Measurements from ENCODE around the gene SMIM36.
"Not testable (repeated sequence)": the region's sequence is repeated elsewhere in the genome, so short reads cannot be mapped to it uniquely, and the experiment has no call there.

Gene SMIM36

DNA sequence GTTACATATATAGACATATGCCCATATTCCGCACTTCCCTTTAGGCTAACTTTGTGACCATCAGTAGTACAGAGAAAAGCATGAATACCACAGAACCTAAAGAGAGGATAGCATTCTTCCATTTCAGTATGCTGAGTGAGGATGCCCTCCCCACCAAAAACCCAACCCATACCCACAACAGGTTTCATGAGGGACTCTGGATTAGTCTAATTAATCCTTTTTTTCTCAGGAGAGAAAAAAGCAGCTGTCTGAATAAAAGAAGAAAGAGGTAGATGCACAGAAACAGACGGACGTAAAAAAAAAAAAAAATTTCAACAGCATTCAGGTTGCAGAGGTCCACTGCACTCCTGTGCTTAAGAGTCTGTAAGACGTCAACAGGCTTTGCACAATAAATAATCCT is 96.3 kb downstream of the SMIM36 start:
- Histone ChIP-seq H3K27me3 (ENCODE audit: insufficient read depth, low read length) (no peaks in the 10 kb centered on the region), H2AFZ (ENCODE audit: low read length, unreplicated experiment) (no peak overlapping the region), H3K79me2 (ENCODE audit: control insufficient read depth, insufficient read depth, low read length, unreplicated experiment) (peaks cover 51% of the 10 kb centered on the region), H3K4me3 (ENCODE audit: low read depth, low read length) (no peak overlapping the region), H3K27ac (ENCODE audit: low read depth, low read length) (no peak overlapping the region), H3K36me3 (ENCODE audit: insufficient read depth, low read length) (peaks cover 41% of the 10 kb centered on the region), H3K4me1 (ENCODE audit: control insufficient read depth, insufficient read depth, low read length, unreplicated experiment) (peaks cover 19% of the 10 kb centered on the region)

DNA sequence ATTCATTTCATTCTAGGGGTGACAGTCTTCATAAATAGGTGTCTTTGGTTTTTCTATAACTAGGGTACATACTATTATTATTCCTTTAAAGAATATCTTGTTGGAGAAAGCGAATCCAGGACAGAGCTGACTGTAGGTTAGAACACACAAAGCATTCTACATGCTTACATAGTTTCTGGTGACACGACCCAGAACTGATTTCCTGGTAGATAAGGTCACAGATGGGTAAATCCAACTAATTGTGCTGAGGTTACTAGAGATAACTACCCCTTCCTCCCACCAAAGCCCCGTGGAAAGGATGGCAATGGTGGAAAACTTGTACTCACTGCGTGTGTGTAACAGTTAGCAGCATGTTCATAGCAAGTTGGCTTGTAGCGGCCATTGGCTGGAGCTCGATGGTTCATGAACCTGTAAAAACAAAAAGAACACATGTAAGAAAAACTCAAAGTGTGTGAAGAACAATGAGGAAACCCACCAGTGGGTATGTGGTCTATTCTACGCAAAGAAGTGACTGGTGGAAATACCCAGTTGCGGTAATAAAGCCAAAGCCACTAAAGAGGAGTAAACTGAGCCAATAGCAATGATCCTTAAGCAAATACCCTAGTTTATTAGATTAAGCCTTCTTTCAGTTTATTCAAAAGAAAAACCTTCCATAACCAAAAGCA is 97.3 kb downstream of the SMIM36 start:
- Histone ChIP-seq H3K36me3 (ENCODE audit: insufficient read depth, low read length) (peaks cover 46% of the 10 kb centered on the region), H3K79me2 (ENCODE audit: control insufficient read depth, insufficient read depth, low read length, unreplicated experiment) (peaks cover 40% of the 10 kb centered on the region), H3K4me1 (ENCODE audit: control insufficient read depth, insufficient read depth, low read length, unreplicated experiment) (peaks cover 16% of the 10 kb centered on the region), H3K27ac (ENCODE audit: low read depth, low read length) (no peak overlapping the region), H3K4me3 (ENCODE audit: low read depth, low read length) (no peak overlapping the region), H2AFZ (ENCODE audit: low read length, unreplicated experiment) (no peak overlapping the region), H3K27me3 (ENCODE audit: insufficient read depth, low read length) (no peaks in the 10 kb centered on the region)

DNA sequence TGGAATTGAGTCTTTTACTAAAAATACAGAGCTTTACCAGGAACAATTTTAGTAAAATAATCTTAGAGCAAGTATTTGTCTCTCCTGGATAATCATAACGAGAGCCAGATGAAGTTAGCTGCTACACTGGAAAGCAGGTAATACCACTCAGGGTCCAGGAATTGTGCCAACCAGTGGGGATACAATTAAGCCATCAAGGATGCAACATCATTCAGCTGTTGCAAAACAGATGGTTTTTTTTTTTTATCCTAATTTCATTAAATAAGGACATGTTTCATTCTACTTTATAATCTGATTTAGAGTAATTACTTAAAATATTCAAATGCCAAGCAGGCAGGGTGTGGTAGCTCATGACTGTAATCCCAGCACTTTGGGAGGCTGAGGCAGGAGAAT is 99.8 kb downstream of the SMIM36 start:
- Histone ChIP-seq H3K36me3 (ENCODE audit: insufficient read depth, low read length) (peaks cover 53% of the 10 kb centered on the region), H3K79me2 (ENCODE audit: control insufficient read depth, insufficient read depth, low read length, unreplicated experiment) (peaks cover 21% of the 10 kb centered on the region), H3K27me3 (ENCODE audit: insufficient read depth, low read length) (no peaks in the 10 kb centered on the region), H3K27ac (ENCODE audit: low read depth, low read length) (peak overlapping the region; percentile 39; the same call in 1 of the 2 replicates), H3K4me3 (ENCODE audit: low read depth, low read length) (no peak overlapping the region), H2AFZ (ENCODE audit: low read length, unreplicated experiment) (no peak overlapping the region), H3K4me1 (ENCODE audit: control insufficient read depth, insufficient read depth, low read length, unreplicated experiment) (peaks cover 16% of the 10 kb centered on the region)

DNA sequence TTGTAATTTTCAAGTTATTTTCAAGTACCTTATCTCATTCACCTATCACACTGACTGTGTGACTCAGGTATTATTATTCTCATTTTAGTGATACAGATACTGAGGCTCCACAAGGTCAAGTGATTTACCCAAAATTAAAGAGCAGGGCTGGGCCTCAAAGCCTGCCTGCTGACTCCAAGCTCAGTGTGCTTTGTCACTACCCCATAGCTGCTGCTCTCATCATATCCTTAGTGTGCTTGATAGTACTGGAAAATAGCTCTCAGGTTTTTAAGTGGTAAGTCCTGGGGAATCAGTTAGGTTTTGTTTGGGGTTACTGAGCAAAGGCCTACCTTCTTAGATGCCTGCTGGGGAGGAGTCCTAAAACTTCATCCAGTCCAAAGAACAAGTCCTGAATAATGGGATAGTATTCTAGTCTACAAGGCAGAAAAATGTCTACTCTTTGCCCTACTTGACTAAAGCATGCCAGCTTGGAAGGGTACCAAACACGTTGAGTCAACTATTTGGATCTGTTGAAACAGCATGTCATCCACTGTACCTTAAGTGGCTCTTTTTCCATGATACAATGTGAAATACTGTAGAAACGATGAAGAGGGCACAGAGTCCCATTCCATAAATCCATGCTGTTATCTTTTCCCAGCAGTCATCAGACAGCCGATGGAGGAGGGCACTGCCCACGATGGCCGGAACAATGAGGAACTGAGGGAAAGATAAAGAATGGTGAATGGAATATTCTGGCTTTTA is 100.4 kb downstream of the SMIM36 start:
- Histone ChIP-seq H3K4me3 (ENCODE audit: low read depth, low read length) (no peak overlapping the region), H3K27ac (ENCODE audit: low read depth, low read length) (peak overlapping the region; percentile 39; the same call in 1 of the 2 replicates), H3K36me3 (ENCODE audit: insufficient read depth, low read length) (peaks cover 53% of the 10 kb centered on the region), H3K4me1 (ENCODE audit: control insufficient read depth, insufficient read depth, low read length, unreplicated experiment) (peaks cover 16% of the 10 kb centered on the region), H2AFZ (ENCODE audit: low read length, unreplicated experiment) (no peak overlapping the region), H3K27me3 (ENCODE audit: insufficient read depth, low read length) (no peaks in the 10 kb centered on the region), H3K79me2 (ENCODE audit: control insufficient read depth, insufficient read depth, low read length, unreplicated experiment) (peaks cover 16% of the 10 kb centered on the region)

DNA sequence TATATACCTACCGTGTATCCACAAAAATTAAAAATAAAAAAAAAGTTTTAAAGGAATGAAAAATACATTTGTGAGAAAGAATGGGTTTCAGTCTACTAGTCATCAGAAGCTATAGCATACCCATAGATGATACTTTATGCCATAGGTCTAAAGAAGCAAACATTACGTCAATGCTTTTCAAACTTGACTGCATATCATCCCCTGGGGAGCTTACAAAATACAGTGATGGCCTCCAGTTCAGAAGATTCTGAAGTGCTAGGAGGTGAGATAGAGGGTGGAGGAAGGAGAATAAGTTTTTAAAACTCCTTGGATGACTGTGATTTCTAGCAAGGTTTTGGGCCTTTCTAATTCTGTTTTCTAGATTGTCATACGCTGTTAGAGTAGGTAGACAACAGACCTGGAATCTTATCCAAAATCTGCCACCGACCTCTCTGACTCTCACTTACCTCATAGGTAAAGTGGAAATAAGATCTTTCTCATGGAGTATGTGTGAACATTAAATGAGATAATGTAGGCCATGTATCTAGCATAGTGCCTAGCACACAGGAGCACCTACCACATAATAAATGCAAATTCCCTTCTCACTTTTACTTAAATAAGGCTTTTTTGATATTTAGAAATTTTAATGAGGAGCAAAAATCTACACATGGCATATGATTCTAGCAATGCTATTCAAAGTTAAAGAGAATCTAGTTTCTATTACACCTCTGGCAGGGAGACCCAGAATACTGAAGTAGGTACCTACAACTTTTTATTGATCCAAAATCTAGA is 102.0 kb downstream of the SMIM36 start:
- peaks cover 16% of the 10 kb centered on the region for H3K4me1 ChIP-seq (ENCODE audit: control insufficient read depth, insufficient read depth, low read length, unreplicated experiment)
- peaks cover 57% of the 10 kb centered on the region for H3K36me3 ChIP-seq (ENCODE audit: insufficient read depth, low read length)
- peaks cover 3% of the 10 kb centered on the region for H3K79me2 ChIP-seq (ENCODE audit: control insufficient read depth, insufficient read depth, low read length, unreplicated experiment)
- H3K4me3 ChIP-seq (ENCODE audit: low read depth, low read length) = no peak overlapping the region
- H2AFZ ChIP-seq (ENCODE audit: low read length, unreplicated experiment) = no peak overlapping the region
- no peaks in the 10 kb centered on the region for H3K27me3 ChIP-seq (ENCODE audit: insufficient read depth, low read length)
- no peak overlapping the region for H3K27ac ChIP-seq (ENCODE audit: low read depth, low read length)

DNA sequence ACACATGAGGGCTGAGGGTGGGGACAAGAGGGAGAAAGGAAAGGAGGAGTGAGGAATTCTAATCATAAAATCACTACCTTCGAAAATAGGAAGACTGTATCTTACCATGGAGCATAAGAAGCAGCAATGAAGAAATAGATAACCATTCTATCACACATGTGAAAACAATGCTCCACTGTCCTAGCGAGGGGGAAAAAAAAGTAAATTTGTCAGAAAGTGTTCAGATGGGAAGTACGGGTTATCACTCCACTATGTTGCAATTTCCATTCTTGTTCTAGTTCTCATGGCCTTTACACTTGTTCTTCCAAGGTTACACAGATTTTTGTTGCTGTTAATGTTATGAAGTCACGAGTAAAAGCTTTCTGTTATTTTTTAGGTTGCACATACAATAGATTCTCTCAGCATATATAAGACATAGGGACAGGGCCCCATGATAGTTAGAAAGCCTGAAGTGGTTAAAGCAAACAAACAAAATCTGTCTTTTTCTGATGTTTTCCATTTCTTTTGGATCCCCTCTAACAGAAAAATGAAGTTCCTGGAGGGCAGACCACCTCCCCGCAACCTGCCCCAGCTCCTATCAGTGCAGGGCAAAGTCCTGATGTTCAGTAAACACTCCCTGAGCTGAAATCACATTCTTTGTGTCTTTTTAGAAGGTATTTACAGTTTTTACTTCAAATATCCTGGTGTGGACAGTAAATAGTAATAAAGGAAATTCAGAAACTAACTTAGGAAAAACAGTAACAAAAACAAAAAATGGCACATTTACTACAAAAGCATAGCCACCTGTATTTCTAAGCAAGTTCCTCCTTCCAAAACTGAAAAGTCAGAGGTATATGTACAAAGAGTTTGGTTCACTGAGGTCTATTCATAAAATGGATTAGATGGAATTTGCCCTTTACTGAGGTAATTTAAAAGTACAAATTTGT is 103.3 kb downstream of the SMIM36 start:
- Histone ChIP-seq H3K4me1 (ENCODE audit: control insufficient read depth, insufficient read depth, low read length, unreplicated experiment) (peaks cover 16% of the 10 kb centered on the region), H3K79me2 (ENCODE audit: control insufficient read depth, insufficient read depth, low read length, unreplicated experiment) (no peaks in the 10 kb centered on the region), H2AFZ (ENCODE audit: low read length, unreplicated experiment) (no peak overlapping the region), H3K36me3 (ENCODE audit: insufficient read depth, low read length) (peaks cover 48% of the 10 kb centered on the region), H3K27me3 (ENCODE audit: insufficient read depth, low read length) (no peaks in the 10 kb centered on the region), H3K4me3 (ENCODE audit: low read depth, low read length) (no peak overlapping the region), H3K27ac (ENCODE audit: low read depth, low read length) (no peak overlapping the region)

DNA sequence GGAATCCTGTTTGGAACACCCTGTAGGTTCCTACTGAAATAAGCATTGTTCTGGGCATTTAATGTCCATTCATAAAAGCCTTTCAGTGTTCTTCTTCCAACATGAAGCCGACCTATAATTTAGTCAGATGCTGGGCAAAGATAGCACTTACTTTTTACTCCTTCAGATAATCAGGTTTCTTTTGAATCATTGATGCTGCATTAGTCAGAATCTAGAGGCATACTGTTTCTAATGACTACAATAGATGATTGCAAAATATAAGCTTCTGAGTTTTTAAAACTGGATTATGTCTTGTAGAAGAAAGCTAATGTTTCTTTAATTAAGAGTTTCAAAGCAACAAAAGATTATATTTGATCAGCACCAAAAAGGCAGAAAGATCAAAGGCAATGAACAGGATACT is 105.7 kb downstream of the SMIM36 start:
- Histone ChIP-seq H3K27ac (ENCODE audit: low read depth, low read length) (no peak overlapping the region), H3K36me3 (ENCODE audit: insufficient read depth, low read length) (peaks cover 48% of the 10 kb centered on the region), H3K4me1 (ENCODE audit: control insufficient read depth, insufficient read depth, low read length, unreplicated experiment) (peaks cover 1% of the 10 kb centered on the region), H3K79me2 (ENCODE audit: control insufficient read depth, insufficient read depth, low read length, unreplicated experiment) (no peaks in the 10 kb centered on the region), H2AFZ (ENCODE audit: low read length, unreplicated experiment) (no peak overlapping the region), H3K4me3 (ENCODE audit: low read depth, low read length) (no peak overlapping the region), H3K27me3 (ENCODE audit: insufficient read depth, low read length) (no peaks in the 10 kb centered on the region)

DNA sequence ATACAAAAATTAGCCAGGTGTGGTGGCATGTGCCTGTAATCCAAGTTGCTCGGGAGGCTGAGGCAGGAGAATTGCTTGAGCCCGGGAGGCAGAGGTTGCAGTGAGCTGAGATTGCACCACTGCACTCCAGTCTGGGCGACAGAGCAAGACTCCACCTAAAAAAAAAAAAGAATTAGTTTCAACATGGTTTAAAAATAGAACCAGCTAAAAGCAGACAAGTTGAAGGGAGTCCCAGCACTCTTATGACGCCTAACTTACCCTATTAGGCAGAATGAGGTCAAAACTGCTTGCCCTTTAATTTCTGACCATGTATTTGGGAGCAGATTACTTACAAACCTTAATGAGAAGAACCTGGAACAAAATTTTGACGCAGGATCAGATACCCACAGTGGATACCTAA is 107.1 kb downstream of the SMIM36 start:
- not testable (repeated sequence) for H2AFZ ChIP-seq (ENCODE audit: low read length, unreplicated experiment); H3K27ac ChIP-seq (ENCODE audit: low read depth, low read length); H3K79me2 ChIP-seq (ENCODE audit: control insufficient read depth, insufficient read depth, low read length, unreplicated experiment); H3K4me1 ChIP-seq (ENCODE audit: control insufficient read depth, insufficient read depth, low read length, unreplicated experiment); H3K27me3 ChIP-seq (ENCODE audit: insufficient read depth, low read length); H3K4me3 ChIP-seq (ENCODE audit: low read depth, low read length)
- H3K36me3 ChIP-seq (ENCODE audit: insufficient read depth, low read length) = peaks cover 44% of the 10 kb centered on the region

DNA sequence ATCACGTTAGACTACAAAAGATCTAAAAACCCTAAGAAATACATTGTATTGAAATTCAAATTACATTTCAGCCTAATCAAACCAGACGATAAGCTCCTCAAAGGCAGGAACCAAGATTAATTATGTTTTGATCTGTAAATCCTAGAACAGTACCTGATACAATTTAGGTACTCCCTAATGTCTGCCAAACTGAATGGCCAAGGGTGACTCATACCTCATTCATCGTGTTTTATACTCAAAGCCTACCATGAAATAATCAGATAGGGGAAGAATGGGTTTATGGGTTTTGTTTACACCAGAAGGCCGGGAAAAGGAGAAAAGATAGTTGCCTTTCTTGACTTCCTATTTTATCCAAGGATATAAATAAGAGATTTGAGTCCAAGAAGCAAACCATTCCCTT is 108.9 kb downstream of the SMIM36 start:
- H3K27me3 ChIP-seq (ENCODE audit: insufficient read depth, low read length) = no peaks in the 10 kb centered on the region
- H3K4me1 ChIP-seq (ENCODE audit: control insufficient read depth, insufficient read depth, low read length, unreplicated experiment) = no peaks in the 10 kb centered on the region
- H2AFZ ChIP-seq (ENCODE audit: low read length, unreplicated experiment) = no peak overlapping the region
- peaks cover 37% of the 10 kb centered on the region for H3K36me3 ChIP-seq (ENCODE audit: insufficient read depth, low read length)
- H3K79me2 ChIP-seq (ENCODE audit: control insufficient read depth, insufficient read depth, low read length, unreplicated experiment) = no peaks in the 10 kb centered on the region
- H3K27ac ChIP-seq (ENCODE audit: low read depth, low read length) = no peak overlapping the region
- H3K4me3 ChIP-seq (ENCODE audit: low read depth, low read length) = no peak overlapping the region

Data from ACC112 (cell line).